MM.1S (cell line): ENCODE results near the gene TRAM2.

Experiments used
- DNase-seq: peaks from one replicate; pipeline ENCODE4 v3.0.0-alpha.2; 2015
- H2AFZ ChIP-seq: fragments of 300-600 bp; sonication (generic); 2 replicates; pipeline ENCODE4 v1.6.0; 2016; ENCODE audit warnings: antibody characterized with exemption, low read length
- H3F3A ChIP-seq: fragments of 300-600 bp; sonication (generic); 2 replicates; pipeline ENCODE4 v1.6.1; 2016; ENCODE audit warnings: mild to moderate bottlenecking, antibody characterized with exemption, low read length, moderate library complexity, mixed read lengths; ENCODE audit not compliant: insufficient read depth
- H3K27ac ChIP-seq: fragments of 300-600 bp; sonication (generic); 2 replicates; pipeline ENCODE4 v1.5.1; 2016; ENCODE audit warnings: mild to moderate bottlenecking, low read length
- H3K27me3 ChIP-seq: fragments of 300-600 bp; sonication (generic); replicated peaks from 2 replicates; pipeline ENCODE4 v1.6.0; 2016; ENCODE audit warnings: low read length; ENCODE audit not compliant: insufficient read depth
- H3K36me3 ChIP-seq: fragments of 300-600 bp; sonication (generic); replicated peaks from 2 replicates; pipeline ENCODE4 v1.6.1; 2016; ENCODE audit warnings: mild to moderate bottlenecking, low read length, mixed read lengths; ENCODE audit not compliant: insufficient read depth
- H3K4me1 ChIP-seq: fragments of 300-600 bp; sonication (generic); 2 replicates; pipeline ENCODE4 v1.6.1; 2016; ENCODE audit warnings: low read length, mixed read lengths
- H3K4me2 ChIP-seq: fragments of 300-600 bp; sonication (generic); 2 replicates; pipeline ENCODE4 v1.6.0; 2016; ENCODE audit warnings: low read depth, low read length
- H3K4me3 ChIP-seq: fragments of 300-600 bp; sonication (generic); 2 replicates; pipeline ENCODE4 v1.5.1; 2016; ENCODE audit warnings: low read length, mixed read lengths
- H3K79me2 ChIP-seq: fragments of 300-600 bp; sonication (generic); 2 replicates; pipeline ENCODE4 v1.6.1; 2016; ENCODE audit warnings: mixed run types, low read length, mixed read lengths
- H3K9ac ChIP-seq: fragments of 300-600 bp; sonication (generic); 2 replicates; pipeline ENCODE4 v1.6.1; 2016; ENCODE audit warnings: low read length, mixed read lengths
- H3K9me2 ChIP-seq: fragments of 300-600 bp; sonication (generic); replicated peaks from 2 replicates; pipeline ENCODE4 v1.6.1; 2016; ENCODE audit warnings: mild to moderate bottlenecking, low read length, mixed read lengths; ENCODE audit not compliant: insufficient read depth
- H3K9me3 ChIP-seq: fragments of 300-600 bp; sonication (generic); replicated peaks from 2 replicates; pipeline ENCODE4 v1.6.1; 2016; ENCODE audit warnings: mild to moderate bottlenecking, low read length, mixed read lengths; ENCODE audit not compliant: insufficient read depth
- H4K20me1 ChIP-seq: fragments of 300-600 bp; sonication (generic); 2 replicates; pipeline ENCODE4 v1.6.1; 2016; ENCODE audit warnings: mild to moderate bottlenecking, low read length, moderate library complexity, mixed read lengths; ENCODE audit not compliant: insufficient read depth
- CTCF ChIP-seq: fragments of 300-600 bp; sonication (generic); IDR thresholded peaks from 2 replicates; pipeline ENCODE4 v1.5.1; 2016; ENCODE audit warnings: antibody characterized with exemption, low read length, mixed read lengths
- EZH2 ChIP-seq: fragments of 300-600 bp; sonication (generic); optimal IDR thresholded peaks from 2 replicates; pipeline ENCODE3; 2017; ENCODE audit warnings: low read depth, mild to moderate bottlenecking, antibody characterized with exemption, low read length, mixed read lengths
- EZH2phosphoT487 ChIP-seq: fragments of 300-600 bp; sonication (generic); IDR thresholded peaks from 2 replicates; pipeline ENCODE4 v1.6.1; 2018; ENCODE audit warnings: antibody characterized with exemption, low read length

The TRAM2 gene

GRCh38 chr6:52564856-52565255 is 12.0 kb downstream of the TRAM2 start:
- H3K36me3 ChIP-seq, result 0 out of 2 replicates have a peak, but pooled peaks cover 13% of the 10 kb centered on the region
- TF ChIP-seq EZH2phosphoT487 (no peak), EZH2 (no peak), CTCF (no peak)
- peaks cover 32% of the 10 kb centered on the region for H4K20me1 ChIP-seq
- H3K9ac ChIP-seq, result no peak overlapping the region
- no peaks in the 10 kb centered on the region for H3K9me2 ChIP-seq
- no peak for DNase-seq
- peaks cover 47% of the 10 kb centered on the region for H3F3A ChIP-seq
- no peaks in the 10 kb centered on the region for H3K27me3 ChIP-seq
- peak overlapping the region; percentile 8; the same call in 1 of the 2 replicates for H3K4me2 ChIP-seq
- no peaks in the 10 kb centered on the region for H3K9me3 ChIP-seq
- no peak overlapping the region for H2AFZ ChIP-seq
- no peak overlapping the region for H3K27ac ChIP-seq
- peaks cover 77% of the 10 kb centered on the region for H3K4me1 ChIP-seq
- H3K79me2 ChIP-seq, result peaks cover 100% of the 10 kb centered on the region
- no peak overlapping the region for H3K4me3 ChIP-seq

- no peak for DNase-seq
- no peaks in the 10 kb centered on the region for H3K9me2 ChIP-seq
- H3K4me2 ChIP-seq, result no peak overlapping the region
- no peak overlapping the region for H3K27ac ChIP-seq
- H3K27me3 ChIP-seq, result no peaks in the 10 kb centered on the region
- no peak overlapping the region for H3K4me3 ChIP-seq
- H3F3A ChIP-seq, result peaks cover 46% of the 10 kb centered on the region
- peaks cover 32% of the 10 kb centered on the region for H4K20me1 ChIP-seq
- H3K9me3 ChIP-seq, result no peaks in the 10 kb centered on the region
- 0 out of 2 replicates have a peak, but pooled peaks cover 8% of the 10 kb centered on the region for H3K36me3 ChIP-seq
- peaks cover 78% of the 10 kb centered on the region for H3K4me1 ChIP-seq
- H2AFZ ChIP-seq, result no peak overlapping the region
- H3K79me2 ChIP-seq, result peaks cover 100% of the 10 kb centered on the region
- no peak overlapping the region for H3K9ac ChIP-seq
- TF ChIP-seq EZH2, result no peak
- no peak for TF ChIP-seq EZH2phosphoT487
- no peak for TF ChIP-seq CTCF
These were observed 13.9 kb downstream of the TRAM2 start for GRCh38 chr6:52562911-52563310.

GRCh38 chr6:52560462-52560861 is 16.4 kb downstream of the TRAM2 start:
- no peak for TF ChIP-seq CTCF
- no peak for TF ChIP-seq EZH2phosphoT487
- Histone ChIP-seq H2AFZ (no peak overlapping the region), H3K4me1 (peaks cover 75% of the 10 kb centered on the region), H3K27me3 (no peaks in the 10 kb centered on the region), H3K9me2 (no peaks in the 10 kb centered on the region), H3K4me3 (no peak overlapping the region), H3F3A (peaks cover 35% of the 10 kb centered on the region), H3K27ac (peak overlapping the region; percentile 37; the same call in 1 of the 2 replicates), H3K36me3 (0 out of 2 replicates have a peak, but pooled peaks cover 8% of the 10 kb centered on the region), H4K20me1 (peaks cover 17% of the 10 kb centered on the region), H3K4me2 (no peak overlapping the region), H3K79me2 (peaks cover 100% of the 10 kb centered on the region), H3K9me3 (no peaks in the 10 kb centered on the region), H3K9ac (no peak overlapping the region)
- no peak for DNase-seq
